Testis (tissue), 3 donors: ENCODE measurements around the gene UBTF. TPM values are rescaled to one million over a fixed set of nuclear protein-coding genes. Genes with fewer than 3 reads are reported as not detected.

Experiments
- DNase-seq: peaks from one replicate; pipeline ENCODE4 v3.0.0-alpha.2; 2019
- H3K27ac ChIP-seq, 2 donors: fragments of 200-600 bp; sonication (generic); one replicate each; pipeline ENCODE4 v1.5.1; 2019
- H3K27me3 ChIP-seq: fragments of 200-600 bp; sonication (generic); one replicate; pipeline ENCODE4 v1.5.1; 2019
- H3K36me3 ChIP-seq: fragments of 200-600 bp; sonication (generic); one replicate; pipeline ENCODE4 v1.5.1; 2017; ENCODE audit warnings: low read depth; ENCODE audit errors: missing control alignments
- H3K4me1 ChIP-seq: fragments of 200-600 bp; sonication (generic); one replicate; pipeline ENCODE4 v1.5.1; 2019
- H3K4me3 ChIP-seq, 2 donors: fragments of 200-600 bp; sonication (generic); one replicate each; pipeline ENCODE4 v1.5.1; 2017 to 2019
- H3K9me3 ChIP-seq: fragments of 200-600 bp; sonication (generic); one replicate; pipeline ENCODE4 v1.5.1; 2017
- POLR2A ChIP-seq: fragments of 450-650 bp; IDR thresholded peaks from one replicate; pipeline ENCODE4 v1.6.1; 2017; ENCODE audit warnings: antibody characterized with exemption, mild to moderate bottlenecking, moderate library complexity
- WGBS, 2 donors: methylation state at CpG; one replicate each; pipeline ENCODE4 v1.1.5; 2018; 5-methylcytosine and 5-hydroxymethylcytosine counted together
- intact Hi-C: fragments of 100-400 bp; cut with DNase I; formaldehyde crosslinking; loops from one replicate; pipeline ENCODE4 v1.15.1; 2023; ENCODE audit warnings: low total_unique reads
- polyA plus RNA-seq: library from polyadenylated mRNA; stranded (reverse); fragments of 350-450 nt; fragmentation: Illumina TruSeq; extraction: RNeasy Lipid Tissue Mini Kit (QIAGEN cat#74804); gene quantifications from one replicate; pipeline ENCODE4 v1.2.3, GENCODE V29; 2014; ENCODE audit warnings: low read depth, low replicate concordance; ENCODE audit not compliant: insufficient read depth
- total RNA-seq, 2 donors: library from RNA; depleted of rRNA; stranded (reverse); fragments of >200 nt; gene quantifications; one replicate each; pipeline ENCODE4 v1.2.3, GENCODE V29; 2016
- TF ChIP-seq, protein P1 (sequence below), 3 experiments: fragments of 450-650 bp in 2 of 3; fragments of 200-600 bp in 1 of 3; sonication (generic) in 1 of 3; IDR thresholded peaks; one replicate each; pipeline ENCODE4 v1.5.1; 2016 to 2019; ENCODE audit warnings: antibody characterized with exemption in 3 of 3, mild to moderate bottlenecking in 2 of 3, moderate library complexity in 1 of 3

Gene UBTF
- total and polyA plus RNA-seq, 3 donors from 2014 or later: 54.2 to 78.7 (median 69.6) TPM

DNA sequence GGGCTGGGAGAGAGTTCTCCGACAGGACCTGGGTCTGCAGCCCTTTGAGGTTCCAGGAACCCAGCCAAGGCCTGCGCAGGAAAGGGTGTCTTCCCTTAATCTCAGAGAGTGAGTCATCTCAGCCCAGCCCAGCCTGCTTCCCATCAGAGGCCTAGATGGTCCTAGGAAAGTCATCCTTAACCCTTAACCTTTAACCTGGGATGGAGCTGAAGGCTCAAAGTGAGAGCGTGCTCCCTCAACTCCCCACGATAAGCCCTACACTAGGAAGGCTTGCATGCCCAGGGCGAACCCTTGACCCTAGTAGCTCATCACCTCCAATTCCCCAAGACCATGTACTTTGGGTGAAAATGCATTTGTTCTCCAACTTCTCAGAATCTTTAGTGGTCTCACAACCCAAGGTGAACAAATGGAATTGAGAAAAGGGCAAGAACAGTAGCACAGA lies 15.0 kb downstream of the UBTF start:
- no peak overlapping the region for H3K27ac ChIP-seq
- intact Hi-C loops: no loop called here
- H3K27me3 ChIP-seq: no peaks in the 10 kb centered on the region
- no peak for TF ChIP-seq POLR2A
- TF ChIP-seq, protein P1, sequence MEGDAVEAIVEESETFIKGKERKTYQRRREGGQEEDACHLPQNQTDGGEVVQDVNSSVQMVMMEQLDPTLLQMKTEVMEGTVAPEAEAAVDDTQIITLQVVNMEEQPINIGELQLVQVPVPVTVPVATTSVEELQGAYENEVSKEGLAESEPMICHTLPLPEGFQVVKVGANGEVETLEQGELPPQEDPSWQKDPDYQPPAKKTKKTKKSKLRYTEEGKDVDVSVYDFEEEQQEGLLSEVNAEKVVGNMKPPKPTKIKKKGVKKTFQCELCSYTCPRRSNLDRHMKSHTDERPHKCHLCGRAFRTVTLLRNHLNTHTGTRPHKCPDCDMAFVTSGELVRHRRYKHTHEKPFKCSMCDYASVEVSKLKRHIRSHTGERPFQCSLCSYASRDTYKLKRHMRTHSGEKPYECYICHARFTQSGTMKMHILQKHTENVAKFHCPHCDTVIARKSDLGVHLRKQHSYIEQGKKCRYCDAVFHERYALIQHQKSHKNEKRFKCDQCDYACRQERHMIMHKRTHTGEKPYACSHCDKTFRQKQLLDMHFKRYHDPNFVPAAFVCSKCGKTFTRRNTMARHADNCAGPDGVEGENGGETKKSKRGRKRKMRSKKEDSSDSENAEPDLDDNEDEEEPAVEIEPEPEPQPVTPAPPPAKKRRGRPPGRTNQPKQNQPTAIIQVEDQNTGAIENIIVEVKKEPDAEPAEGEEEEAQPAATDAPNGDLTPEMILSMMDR (IDR thresholded peaks at IDR 0.05): no peak
- WGBS, 2 donors: 49 to 67% methylated on average over 5 of the region's 5 CpGs
- no peak for DNase-seq
- H3K9me3 ChIP-seq: no peaks in the 10 kb centered on the region
- H3K4me3 ChIP-seq: no peak overlapping the region
- H3K4me1 ChIP-seq: no peaks in the 10 kb centered on the region
- H3K36me3 ChIP-seq: peaks cover 5% of the 10 kb centered on the region

DNA sequence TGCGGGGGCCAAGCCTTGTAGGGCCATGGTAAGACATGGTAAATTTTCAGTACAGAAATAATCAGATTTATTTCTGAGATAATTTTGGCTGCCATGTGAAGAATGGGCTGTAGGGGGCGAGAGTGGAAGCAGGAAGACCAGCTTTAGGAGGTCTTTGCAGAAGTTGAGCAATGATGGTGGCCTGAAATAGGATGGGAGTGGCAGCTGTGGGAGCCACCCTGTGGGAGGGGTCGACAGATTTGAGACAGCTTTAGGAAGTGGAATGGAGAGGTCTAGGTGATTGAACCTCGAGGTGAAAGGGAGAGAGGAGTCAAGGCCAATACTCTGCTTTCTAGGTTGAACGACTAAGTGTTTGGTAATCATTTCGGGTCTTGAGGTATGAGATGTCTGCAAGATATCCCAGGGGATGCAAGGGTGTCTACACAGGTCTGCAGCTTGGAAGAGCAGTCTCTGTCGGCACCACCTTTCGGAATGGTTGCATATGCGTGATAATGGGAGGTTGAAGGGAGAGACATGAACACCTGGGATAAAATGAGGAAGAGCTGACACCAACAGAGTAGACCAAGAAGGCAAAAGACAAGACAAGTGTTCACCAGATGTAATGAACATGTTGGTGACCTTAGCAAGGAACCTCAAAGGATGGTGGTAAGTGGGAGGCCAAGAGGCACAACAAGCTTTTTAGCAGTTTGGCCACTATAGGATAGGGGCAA lies 15.6 kb downstream of the UBTF start:
- 66 to 69% methylated on average over 9 of the region's 9 CpGs for WGBS, 2 donors
- Histone ChIP-seq H3K4me3 (no peak overlapping the region), H3K9me3 (no peaks in the 10 kb centered on the region), H3K27me3 (no peaks in the 10 kb centered on the region), H3K27ac (no peak overlapping the region), H3K36me3 (peaks cover 5% of the 10 kb centered on the region), H3K4me1 (no peaks in the 10 kb centered on the region)
- TF ChIP-seq, protein P1 (IDR thresholded peaks at IDR 0.05): peak; percentile 29 to 53 (median 50)
- TF ChIP-seq POLR2A: no peak
- intact Hi-C loops: no loop called here
- DNase-seq: no peak

DNA sequence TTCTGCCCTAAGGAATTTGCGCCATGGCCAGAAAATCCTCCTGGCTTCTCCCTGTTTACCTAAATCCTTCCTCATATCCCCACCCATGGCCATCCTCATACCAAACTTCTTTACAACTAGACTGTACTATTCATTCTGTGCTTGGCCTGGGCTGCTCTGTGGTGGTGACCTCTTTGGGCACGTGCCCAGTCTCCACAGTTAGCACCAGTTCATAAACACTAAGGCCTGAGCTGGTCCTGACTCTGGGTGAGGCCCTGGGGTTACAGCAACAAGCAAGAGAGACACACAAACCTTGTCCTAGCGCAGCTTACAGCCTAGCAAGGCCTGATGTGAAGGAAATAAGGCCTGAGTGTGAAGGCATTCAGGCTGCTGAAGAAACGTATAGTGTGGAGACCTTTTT lies 16.7 kb downstream of the UBTF start:
- 79 to 94% methylated on average over 4 of the region's 4 CpGs for whole genome bisulfite sequencing, 2 donors
- Histone ChIP-seq H3K4me3 (no peak overlapping the region), H3K36me3 (no peaks in the 10 kb centered on the region), H3K27me3 (no peaks in the 10 kb centered on the region), H3K4me1 (peaks cover 11% of the 10 kb centered on the region), H3K9me3 (no peaks in the 10 kb centered on the region), H3K27ac (no peak overlapping the region)
- TF ChIP-seq, protein P1 (IDR thresholded peaks at IDR 0.05): no peak
- TF ChIP-seq POLR2A: no peak
- intact Hi-C loops: no loop called here
- DNase-seq: no peak

DNA sequence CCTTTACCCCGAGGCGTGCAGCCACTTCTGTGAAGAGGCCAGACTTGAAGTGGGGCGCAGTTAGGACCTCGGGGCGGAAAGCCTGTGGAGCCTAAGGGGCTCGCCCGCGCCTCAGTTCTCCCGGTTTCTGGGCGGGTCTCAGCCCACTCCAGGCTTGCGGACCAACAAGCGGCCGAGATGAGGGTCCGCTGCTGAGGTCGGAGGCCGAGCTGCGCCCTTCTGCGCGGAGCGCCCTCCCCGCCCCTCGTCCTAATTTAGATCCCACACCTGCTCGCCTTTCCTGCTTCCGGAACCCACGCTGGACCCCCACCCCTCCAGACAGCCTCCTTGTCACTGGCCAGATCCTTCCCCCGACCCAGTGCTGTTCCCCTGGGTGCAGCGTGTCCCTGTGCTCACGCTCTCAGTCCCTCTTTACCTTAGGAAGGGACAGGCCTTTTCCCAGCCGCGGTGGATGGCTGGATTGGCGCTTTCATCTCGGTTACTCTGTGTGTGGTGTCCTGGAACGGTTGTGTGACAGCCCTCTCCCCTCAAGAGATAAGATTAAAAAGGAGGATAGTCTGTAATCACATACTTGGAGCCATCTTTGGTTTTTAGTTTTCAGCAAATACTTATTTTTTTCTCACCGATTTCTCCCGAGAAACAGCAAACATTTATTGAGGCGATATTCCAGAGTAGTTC lies 18.9 kb downstream of the UBTF start:
- TF ChIP-seq, protein P1 (IDR thresholded peaks at IDR 0.05): no peak
- no peak for TF ChIP-seq POLR2A
- intact Hi-C loops: no loop called here
- H3K9me3 ChIP-seq: no peaks in the 10 kb centered on the region
- H3K27me3 ChIP-seq: no peaks in the 10 kb centered on the region
- peak; percentile 41 for DNase-seq
- H3K4me3 ChIP-seq: peak overlapping the region; percentile 94 to 100
- 3 to 5% methylated on average over 21 to 36 of the region's 36 CpGs for WGBS, 2 donors
- no peaks in the 10 kb centered on the region for H3K36me3 ChIP-seq
- peak overlapping the region; percentile 97 to 100 for H3K27ac ChIP-seq
- peaks cover 16% of the 10 kb centered on the region for H3K4me1 ChIP-seq
